H9 (cell line): ENCODE results near the gene BCHE. TPM values are rescaled to one million over a fixed set of nuclear protein-coding genes. Genes with fewer than 3 reads are reported as not detected.

ENCODE experiments used
- DNase-seq: peaks from one replicate; pipeline ENCODE4 v3.0.0-alpha.2; 2017
- H2AFZ ChIP-seq: one replicate; pipeline ENCODE4 v1.6.1; 2013; ENCODE audit warnings: mild to moderate bottlenecking, low read length, control low read depth, moderate library complexity
- H2AK5ac ChIP-seq: 2 replicates; pipeline ENCODE4 v1.6.1; 2013; ENCODE audit warnings: low read length, control low read depth, mixed read lengths; ENCODE audit not compliant: insufficient read length
- H2BK120ac ChIP-seq: one replicate; pipeline ENCODE4 v1.6.1; 2013; ENCODE audit warnings: low read depth, mild to moderate bottlenecking, low read length, control low read depth, inconsistent platforms; ENCODE audit not compliant: poor library complexity, severe bottlenecking
- H2BK12ac ChIP-seq: 2 replicates; pipeline ENCODE4 v1.6.1; 2013; ENCODE audit warnings: low read length, control low read depth, mixed read lengths, low read depth; ENCODE audit not compliant: insufficient read length
- H2BK15ac ChIP-seq: 2 replicates; pipeline ENCODE4 v1.6.1; 2013; ENCODE audit warnings: low read depth, low read length, control low read depth
- H2BK20ac ChIP-seq: one replicate; pipeline ENCODE4 v1.6.1; 2013; ENCODE audit warnings: low read depth, mild to moderate bottlenecking, low read length, control low read depth, inconsistent platforms; ENCODE audit not compliant: poor library complexity, severe bottlenecking
- H2BK5ac ChIP-seq: 2 replicates; pipeline ENCODE4 v1.6.1; 2013; ENCODE audit warnings: low read length, control low read depth, mixed read lengths; ENCODE audit not compliant: insufficient read length
- H3K14ac ChIP-seq: 2 replicates; pipeline ENCODE4 v1.6.1; 2013; ENCODE audit warnings: low read length, control low read depth; ENCODE audit not compliant: insufficient read depth
- H3K18ac ChIP-seq: 2 replicates; pipeline ENCODE4 v1.6.1; 2013; ENCODE audit warnings: low read depth, mild to moderate bottlenecking, mixed read lengths, low read length, control low read depth; ENCODE audit not compliant: insufficient read length
- H3K23ac ChIP-seq: 2 replicates; pipeline ENCODE4 v1.6.1; 2013; ENCODE audit warnings: low read length, control low read depth, mixed read lengths, low read depth; ENCODE audit not compliant: insufficient read length
- H3K23me2 ChIP-seq: 2 replicates; pipeline ENCODE4 v1.6.1; 2013; ENCODE audit warnings: low read depth, mild to moderate bottlenecking, mixed read lengths, low read length, control low read depth; ENCODE audit not compliant: insufficient read length, poor library complexity, severe bottlenecking
- H3K27ac ChIP-seq: 2 replicates; pipeline ENCODE4 v1.5.1; 2013; ENCODE audit warnings: low read length, control low read depth, mixed read lengths, low read depth; ENCODE audit not compliant: insufficient read length
- H3K27me3 ChIP-seq: 2 replicates; pipeline ENCODE4 v1.6.1; 2013; ENCODE audit warnings: low read length, control low read depth, inconsistent platforms; ENCODE audit not compliant: insufficient read depth
- H3K4ac ChIP-seq: 2 replicates; pipeline ENCODE4 v1.6.1; 2013; ENCODE audit warnings: low read depth, mild to moderate bottlenecking, control low read depth, inconsistent platforms, low read length, moderate library complexity
- H3K4me1 ChIP-seq: 2 replicates; pipeline ENCODE4 v1.6.1; 2013; ENCODE audit warnings: low read length, control low read depth, inconsistent platforms; ENCODE audit not compliant: insufficient read depth
- H3K4me2 ChIP-seq: 2 replicates; pipeline ENCODE4 v1.6.1; 2013; ENCODE audit warnings: low read length, control low read depth, mixed read lengths; ENCODE audit not compliant: insufficient read length, insufficient read depth
- H3K56ac ChIP-seq: 2 replicates; pipeline ENCODE4 v1.6.1; 2013; ENCODE audit warnings: low read depth, mild to moderate bottlenecking, mixed read lengths, low read length, control low read depth; ENCODE audit not compliant: insufficient read length
- H3K79me1 ChIP-seq: 2 replicates; pipeline ENCODE4 v1.6.1; 2013; ENCODE audit warnings: low read depth, mild to moderate bottlenecking, moderate library complexity, low read length, control low read depth, inconsistent platforms; ENCODE audit not compliant: insufficient read depth, poor library complexity, severe bottlenecking
- H3K79me2 ChIP-seq: 2 replicates; pipeline ENCODE4 v1.6.1; 2013; ENCODE audit warnings: low read length, control low read depth, inconsistent platforms; ENCODE audit not compliant: insufficient read depth
- H3K9ac ChIP-seq: 2 replicates; pipeline ENCODE4 v1.6.1; 2013; ENCODE audit warnings: low read length, control low read depth, mixed read lengths; ENCODE audit not compliant: insufficient read length; ENCODE audit errors: extremely low read depth
- H3K9me3 ChIP-seq: one replicate; pipeline ENCODE4 v1.6.1; 2013; ENCODE audit warnings: low read depth, low read length, inconsistent platforms; ENCODE audit not compliant: control insufficient read depth
- H3T11ph ChIP-seq: one replicate; pipeline ENCODE4 v1.6.1; 2013; ENCODE audit warnings: mild to moderate bottlenecking, low read length, control low read depth, inconsistent platforms
- H4K20me1 ChIP-seq: one replicate; pipeline ENCODE4 v1.6.1; 2013; ENCODE audit not compliant: control insufficient read depth, insufficient read length, insufficient read depth
- H4K5ac ChIP-seq: 2 replicates; pipeline ENCODE4 v1.6.1; 2013; ENCODE audit warnings: low read depth, mild to moderate bottlenecking, mixed read lengths, low read length, control low read depth; ENCODE audit not compliant: insufficient read length
- H4K8ac ChIP-seq: replicated peaks from 2 replicates; pipeline ENCODE4 v1.6.1; 2013; ENCODE audit warnings: low read length, control low read depth, mixed read lengths, low read depth; ENCODE audit not compliant: insufficient read length
- H4K91ac ChIP-seq: 2 replicates; pipeline ENCODE4 v1.6.1; 2013; ENCODE audit warnings: low read depth, mild to moderate bottlenecking, moderate library complexity, mixed read lengths, low read length, control low read depth; ENCODE audit not compliant: insufficient read length
- H3K27ac Mint-ChIP-seq, 3 experiments: 2 replicates in 2 of 3; 3 replicates in 1 of 3; pipeline ENCODE4 v1.8.0; 2020 to 2021; ENCODE audit warnings: mixed read lengths in 3 of 3, mild to moderate bottlenecking in 1 of 3, moderate library complexity in 1 of 3
- H3K27me3 Mint-ChIP-seq: 2 replicates; pipeline ENCODE4 v1.8.0; 2021; ENCODE audit warnings: low read depth, mild to moderate bottlenecking, moderate library complexity, mixed read lengths
- H3K36me3 Mint-ChIP-seq, 3 experiments: 2 replicates in 2 of 3; 3 replicates in 1 of 3; pipeline ENCODE4 v1.8.0; 2020 to 2021; ENCODE audit warnings: low read depth in 3 of 3, mixed read lengths in 3 of 3; ENCODE audit not compliant: insufficient read depth in 1 of 3
- H3K4me1 Mint-ChIP-seq, 2 experiments: 2 replicates each; pipeline ENCODE4 v1.8.0; 2020; ENCODE audit warnings: mixed read lengths in 2 of 2
- H3K4me3 Mint-ChIP-seq, 2 experiments: 2 replicates in 1 of 2; 3 replicates in 1 of 2; pipeline ENCODE4 v1.8.0; 2020 to 2021; ENCODE audit warnings: mild to moderate bottlenecking in 2 of 2, mixed read lengths in 2 of 2, moderate library complexity in 1 of 2
- H3K9me3 Mint-ChIP-seq, 2 experiments: 2 replicates in 1 of 2; 3 replicates in 1 of 2; pipeline ENCODE4 v1.8.0; 2020; ENCODE audit warnings: mild to moderate bottlenecking in 2 of 2, mixed read lengths in 2 of 2, moderate library complexity in 1 of 2
- WGBS: extraction: QIAGEN DNeasy Blood & Tissue Kit; methylation state at CpG from one replicate; pipeline ENCODE4 v1.1.7; 2013; ENCODE audit warnings: missing lambda C conversion rate, low lambda C conversion rate, mixed read lengths; ENCODE audit not compliant: insufficient read length; ENCODE audit errors: extremely low coverage; 5-methylcytosine and 5-hydroxymethylcytosine counted together
- total RNA-seq: library from RNA; stranded (reverse); gene quantifications from 2 replicates; pipeline ENCODE4 v1.2.1, GENCODE V29; 2021
- TF ChIP-seq, protein P1 (sequence below): fragments of 200-600 bp; sonication (generic); conservative IDR thresholded peaks from 3 replicates; pipeline ENCODE4 v1.8.0; 2021; ENCODE audit warnings: antibody characterized with exemption, mild to moderate bottlenecking

The BCHE gene
- total RNA-seq, 1 experiment from 2014 or later: 1.4 TPM

DNA sequence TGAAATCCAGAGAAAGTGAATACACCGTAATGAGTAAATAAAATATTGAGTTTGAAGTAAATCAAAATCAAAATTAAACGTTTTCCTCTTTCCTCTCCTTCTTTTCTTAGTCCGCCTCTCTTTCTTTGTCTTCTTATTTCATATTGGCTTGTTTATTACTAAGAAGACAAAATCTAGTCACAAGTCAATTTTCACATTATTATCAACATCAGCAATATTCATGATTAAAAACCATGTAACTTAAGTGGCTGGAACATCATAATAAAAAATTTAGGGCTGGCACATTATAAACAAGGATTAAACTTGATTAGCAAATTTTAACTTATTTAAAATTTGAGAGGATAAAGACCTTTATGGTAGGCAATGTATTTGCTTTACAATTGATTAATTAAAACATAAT is 61.4 kb downstream of the BCHE start:
- Histone ChIP-seq H2AK5ac (no peak overlapping the region), H3K79me1 (no peaks in the 10 kb centered on the region), H4K5ac (no peak overlapping the region), H3K4me2 (no peak overlapping the region), H3K79me2 (no peaks in the 10 kb centered on the region), H4K91ac (no peak overlapping the region), H3K9me3 (no peaks in the 10 kb centered on the region), H2AFZ (no peak overlapping the region), H2BK120ac (no peak overlapping the region), H3K14ac (no peak overlapping the region), H3K18ac (no peak overlapping the region), H3K9ac (no peak overlapping the region), H2BK20ac (no peak overlapping the region), H4K8ac (no peak overlapping the region), H3K27me3 (no peaks in the 10 kb centered on the region), H2BK15ac (no peak overlapping the region), H3K27ac (no peak overlapping the region), H3K56ac (no peak overlapping the region), H3T11ph (no peak overlapping the region), H2BK12ac (no peak overlapping the region), H4K20me1 (no peaks in the 10 kb centered on the region), H3K4ac (no peak overlapping the region), H2BK5ac (no peak overlapping the region), H3K23ac (no peak overlapping the region), H3K23me2 (no peaks in the 10 kb centered on the region), H3K4me1 (no peaks in the 10 kb centered on the region)
- Mint-ChIP-seq H3K27me3 (no peaks in the 10 kb centered on the region), H3K4me3 (no peak overlapping the region), H3K36me3 (no peaks in the 10 kb centered on the region), H3K4me1 (no peaks in the 10 kb centered on the region), H3K27ac (no peak overlapping the region), H3K9me3 (no peaks in the 10 kb centered on the region)
- TF ChIP-seq, protein P1, sequence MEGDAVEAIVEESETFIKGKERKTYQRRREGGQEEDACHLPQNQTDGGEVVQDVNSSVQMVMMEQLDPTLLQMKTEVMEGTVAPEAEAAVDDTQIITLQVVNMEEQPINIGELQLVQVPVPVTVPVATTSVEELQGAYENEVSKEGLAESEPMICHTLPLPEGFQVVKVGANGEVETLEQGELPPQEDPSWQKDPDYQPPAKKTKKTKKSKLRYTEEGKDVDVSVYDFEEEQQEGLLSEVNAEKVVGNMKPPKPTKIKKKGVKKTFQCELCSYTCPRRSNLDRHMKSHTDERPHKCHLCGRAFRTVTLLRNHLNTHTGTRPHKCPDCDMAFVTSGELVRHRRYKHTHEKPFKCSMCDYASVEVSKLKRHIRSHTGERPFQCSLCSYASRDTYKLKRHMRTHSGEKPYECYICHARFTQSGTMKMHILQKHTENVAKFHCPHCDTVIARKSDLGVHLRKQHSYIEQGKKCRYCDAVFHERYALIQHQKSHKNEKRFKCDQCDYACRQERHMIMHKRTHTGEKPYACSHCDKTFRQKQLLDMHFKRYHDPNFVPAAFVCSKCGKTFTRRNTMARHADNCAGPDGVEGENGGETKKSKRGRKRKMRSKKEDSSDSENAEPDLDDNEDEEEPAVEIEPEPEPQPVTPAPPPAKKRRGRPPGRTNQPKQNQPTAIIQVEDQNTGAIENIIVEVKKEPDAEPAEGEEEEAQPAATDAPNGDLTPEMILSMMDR: no peak
- DNase-seq: no peak
- no CpG with 5 or more reads among the region's 3 CpGs for WGBS
